NCI-H128 (cell line): ENCODE measurements around the gene CALY.
"Not testable (repeated sequence)": the region's sequence is repeated elsewhere in the genome, so short reads cannot be mapped to it uniquely, and the experiment has no call there.

ENCODE experiments used
- DNase-seq: peaks from one replicate; lab custom pipeline; 2025; ENCODE audit not compliant: unreplicated experiment; lab: John Stamatoyannopoulos, UW

CALY gene

DNA sequence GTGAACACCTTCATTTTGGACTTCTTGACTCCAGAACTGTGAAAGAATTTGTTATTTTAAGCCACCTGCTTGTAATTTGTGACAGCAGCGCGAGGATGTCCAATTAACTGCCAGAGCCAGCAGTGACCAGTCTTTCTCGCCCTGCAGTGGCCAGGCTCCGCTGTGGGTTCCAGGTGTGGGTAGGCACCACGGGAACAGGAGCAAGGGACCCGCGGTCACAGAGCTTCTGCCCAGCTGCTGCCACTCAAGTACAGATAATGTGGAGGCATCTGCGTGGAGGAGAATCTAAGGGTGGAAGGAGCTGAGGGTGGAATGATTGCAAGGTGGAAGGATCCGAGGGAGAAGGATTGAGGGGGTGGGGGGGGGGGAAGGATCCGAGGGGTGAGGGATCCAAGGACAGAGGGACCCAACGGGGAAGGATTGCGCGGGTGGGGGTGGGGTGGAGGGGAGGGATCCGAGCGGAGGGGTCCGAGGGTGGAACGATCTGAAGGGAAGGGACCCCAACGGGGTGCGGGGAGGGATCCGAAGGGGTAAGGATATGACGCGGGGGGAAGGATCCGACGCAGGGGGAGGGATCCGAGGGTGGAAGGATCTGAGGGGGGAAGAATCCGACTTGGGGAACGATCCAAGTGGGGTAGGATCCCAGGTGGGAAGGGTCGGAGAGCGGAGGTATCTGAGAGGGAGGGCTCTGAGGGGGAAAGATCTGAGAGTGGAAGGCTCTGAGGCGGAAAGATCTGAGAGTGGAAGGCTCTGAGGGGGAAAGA is 3.6 kb downstream of the CALY start:
- no peak for DNase-seq

DNA sequence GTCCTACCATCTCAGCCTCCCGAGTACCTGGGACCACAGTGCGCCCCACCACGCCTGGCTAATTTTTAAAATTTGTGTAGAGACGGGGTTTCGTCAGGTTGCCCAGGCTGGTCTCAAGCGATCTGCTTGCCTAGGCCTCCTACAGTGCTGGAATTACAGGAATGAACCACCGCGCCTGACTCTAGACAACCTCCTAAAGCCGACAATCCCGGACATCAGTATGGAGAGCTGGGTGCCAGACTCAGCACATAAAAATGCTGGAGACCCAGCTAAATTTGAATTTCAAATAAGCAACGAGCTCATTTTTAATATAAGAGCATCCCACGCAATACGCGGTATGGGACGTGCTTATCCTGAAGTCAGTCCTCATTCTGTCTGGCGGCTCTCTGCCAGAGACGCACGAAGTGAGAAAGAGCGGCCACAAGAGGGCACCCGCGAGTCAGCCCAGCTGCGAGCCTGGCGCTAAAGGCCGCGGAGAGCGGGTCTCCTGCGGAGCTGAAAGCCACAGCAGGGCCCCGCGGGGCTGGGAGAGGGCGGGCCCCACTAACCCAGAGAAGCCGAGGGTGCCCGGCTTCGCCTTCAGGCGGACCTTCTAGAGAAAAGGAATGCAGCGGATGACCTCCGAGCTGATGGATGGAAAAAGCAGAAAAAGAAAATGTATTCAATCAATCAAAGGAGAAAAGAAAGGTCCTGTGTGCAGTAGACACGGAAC is 7.0 kb downstream of the CALY start:
- peak; percentile 69 for DNase-seq

DNA sequence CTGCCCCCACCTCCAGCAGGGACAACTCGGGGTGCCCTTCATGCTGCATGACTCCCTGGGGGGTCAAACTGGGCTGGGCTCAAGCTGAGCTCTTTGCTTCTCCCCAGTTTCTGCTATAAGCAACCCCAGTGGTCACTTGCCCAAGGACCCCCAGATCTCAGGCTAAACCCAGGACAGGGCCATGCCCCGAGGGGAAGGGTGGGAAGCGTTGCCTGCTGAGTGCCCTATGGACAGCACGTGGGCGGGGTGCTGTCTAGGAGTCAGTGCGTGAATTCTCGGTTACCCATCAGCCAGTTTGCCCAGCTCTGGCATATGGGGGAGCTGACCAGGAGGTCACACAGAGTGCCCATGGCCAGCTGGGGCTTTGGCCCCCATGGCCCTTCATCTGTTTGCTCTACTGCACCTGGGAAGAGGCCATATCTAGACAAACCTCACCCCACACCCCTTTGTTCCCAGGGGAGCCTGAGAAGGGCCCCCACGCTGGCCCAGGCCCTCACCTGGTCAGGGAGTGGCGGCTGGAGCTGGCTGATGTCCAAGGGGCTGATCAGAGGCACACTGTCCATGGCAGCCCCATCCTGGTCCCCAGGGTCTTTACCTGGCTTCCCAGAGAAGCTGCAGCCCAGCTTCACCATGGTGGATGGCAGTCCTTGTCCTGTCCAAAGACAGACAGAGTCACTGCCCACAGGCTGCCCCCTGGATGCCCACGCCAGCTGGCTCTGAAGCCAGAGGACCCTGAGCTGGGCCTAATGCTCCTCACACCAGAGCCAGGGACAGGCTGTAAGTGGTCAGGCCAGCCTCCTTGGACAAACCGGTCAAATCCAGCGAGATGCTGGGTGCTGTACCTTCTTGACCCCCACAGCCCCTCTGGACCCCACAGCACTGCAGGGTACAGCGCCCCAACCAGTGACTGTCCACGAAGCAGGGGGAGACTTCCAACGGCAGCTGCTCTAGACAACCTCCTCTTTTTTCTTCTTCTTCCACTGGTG is 8.0 kb downstream of the CALY start:
- no peak for DNase-seq

DNA sequence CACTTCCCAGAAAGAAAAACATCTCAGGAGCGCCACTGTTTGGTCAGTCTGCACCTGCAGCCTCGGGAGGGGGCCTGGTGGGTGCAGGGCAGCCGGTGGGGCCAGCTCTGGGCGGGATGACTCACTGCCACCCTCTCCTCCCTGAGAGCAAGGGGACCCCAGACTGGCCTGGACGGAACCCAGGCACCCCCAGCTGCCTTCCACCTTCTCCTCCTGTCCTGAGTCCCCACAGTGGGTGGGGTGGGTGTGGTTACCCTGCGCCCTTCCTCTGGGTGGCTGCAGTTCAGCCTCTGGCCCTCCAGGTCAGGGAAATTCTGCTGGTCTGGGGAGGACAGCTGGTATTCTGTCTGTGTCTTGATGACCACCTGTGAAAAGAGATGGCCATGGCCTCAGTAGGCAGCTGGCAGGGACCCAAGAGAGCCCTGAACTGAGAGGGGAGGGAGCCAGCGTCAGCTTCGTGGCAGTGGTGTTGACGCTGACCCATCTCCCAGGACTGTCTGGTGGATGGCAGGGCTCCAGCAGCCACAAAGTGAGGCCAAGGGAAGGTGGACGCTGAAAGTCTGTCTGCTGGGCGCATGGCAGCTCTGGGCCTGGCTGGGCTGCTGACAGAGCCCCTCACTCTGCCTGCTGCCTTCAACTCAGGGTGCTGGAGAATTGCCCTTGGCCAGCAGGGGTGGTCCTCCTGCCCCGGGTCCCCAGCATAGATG is 8.9 kb downstream of the CALY start:
- DNase-seq: no peak

DNA sequence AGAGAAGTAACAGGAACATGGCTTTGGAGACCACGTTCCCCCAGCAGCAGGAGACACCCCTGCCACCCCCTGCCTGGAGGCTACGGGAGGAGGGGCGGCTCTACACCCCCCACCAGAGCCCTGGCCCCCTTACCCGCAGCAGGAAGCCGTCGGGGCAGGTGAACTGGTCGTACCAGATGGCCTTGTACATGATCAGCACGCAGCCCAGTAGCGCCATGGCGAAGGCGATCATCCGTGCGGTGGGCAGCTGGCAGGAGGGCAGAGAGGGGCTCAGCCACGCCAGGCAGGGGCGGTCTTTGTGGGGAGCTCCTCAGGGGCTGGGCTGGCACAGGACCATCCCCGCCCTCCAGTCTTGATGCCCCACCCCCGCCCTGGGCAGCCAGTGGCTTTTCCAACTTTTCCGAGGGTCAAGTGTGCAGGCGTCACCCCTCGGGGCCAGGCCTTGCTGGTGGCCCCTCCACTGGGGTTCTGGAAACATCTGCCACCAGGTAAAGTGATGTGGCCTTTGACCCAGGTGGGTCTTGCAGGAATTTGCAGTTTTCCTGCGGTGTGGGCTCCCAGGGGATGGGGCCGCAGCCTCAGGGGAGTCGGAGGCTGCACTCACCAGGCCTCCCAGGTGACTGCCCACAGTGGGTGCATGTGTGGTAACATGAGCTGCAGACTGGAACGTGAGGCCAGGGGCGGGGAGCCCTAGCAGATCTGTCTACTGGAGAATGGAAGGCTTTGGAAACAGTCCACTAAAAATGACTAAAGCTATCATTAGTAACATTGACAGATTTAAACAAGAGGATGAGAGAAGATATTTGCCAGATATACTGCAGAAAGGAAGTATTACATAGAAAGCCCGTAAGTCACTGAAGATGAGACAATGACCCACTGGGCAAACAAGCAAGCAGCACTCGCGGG is 9.7 kb downstream of the CALY start:
- no peak for DNase-seq

DNA sequence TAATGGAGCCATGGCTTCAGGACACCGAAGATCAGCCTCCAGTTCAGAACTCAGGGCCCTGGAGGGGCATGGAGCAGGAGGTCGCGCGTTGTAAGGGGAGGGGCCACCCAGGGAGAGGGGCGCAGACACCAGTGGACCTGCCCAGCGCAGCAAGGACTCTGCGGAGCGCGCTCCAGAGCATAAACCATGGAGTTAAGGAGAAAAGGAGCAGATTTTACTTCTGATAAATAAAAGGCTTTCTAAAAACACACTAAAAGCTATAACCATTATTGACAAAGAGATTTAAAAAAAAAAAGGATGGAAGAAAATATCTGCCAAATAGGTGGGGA is 10.5 kb downstream of the CALY start:
- no peak for DNase-seq

DNA sequence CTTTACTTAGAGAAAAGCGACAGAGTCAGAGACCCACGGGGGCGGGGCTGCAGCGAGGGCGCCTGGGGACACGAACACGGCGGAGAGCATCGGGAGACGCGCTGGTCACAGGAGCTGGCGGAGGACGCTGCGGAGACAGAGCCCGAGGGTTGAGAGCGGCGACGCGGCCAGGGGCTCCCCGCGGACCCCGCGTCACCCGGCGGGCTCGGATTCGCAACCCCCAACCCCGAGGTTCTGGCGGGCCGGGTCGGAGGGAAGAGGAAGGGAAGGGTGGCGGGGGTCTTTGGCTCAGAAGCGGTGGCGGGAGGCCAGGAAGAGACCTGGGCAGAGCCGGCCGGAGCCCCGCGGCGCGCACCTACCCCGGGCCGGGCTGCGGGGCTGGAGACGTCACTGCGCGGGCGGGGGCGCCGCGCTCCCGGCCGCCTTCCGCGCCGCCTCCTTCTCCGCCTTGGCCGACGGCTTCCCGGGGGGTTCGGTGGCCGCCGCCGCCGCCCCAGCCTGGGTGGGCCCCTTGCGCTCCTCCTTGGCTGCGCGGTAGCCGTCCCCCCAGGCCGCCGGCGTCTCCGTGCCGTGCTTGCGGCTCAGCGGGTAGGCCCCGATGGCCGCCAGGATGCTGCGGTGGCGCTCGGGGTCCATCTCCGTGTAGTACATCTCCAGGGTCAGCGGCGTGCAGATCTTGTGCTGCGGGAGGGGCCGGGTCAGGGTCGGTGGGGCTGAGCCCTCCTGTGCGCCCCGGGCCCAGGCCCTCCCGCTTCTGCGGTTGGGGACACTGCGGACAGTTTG is 11.1 kb downstream of the CALY start:
- DNase-seq: no peak

DNA sequence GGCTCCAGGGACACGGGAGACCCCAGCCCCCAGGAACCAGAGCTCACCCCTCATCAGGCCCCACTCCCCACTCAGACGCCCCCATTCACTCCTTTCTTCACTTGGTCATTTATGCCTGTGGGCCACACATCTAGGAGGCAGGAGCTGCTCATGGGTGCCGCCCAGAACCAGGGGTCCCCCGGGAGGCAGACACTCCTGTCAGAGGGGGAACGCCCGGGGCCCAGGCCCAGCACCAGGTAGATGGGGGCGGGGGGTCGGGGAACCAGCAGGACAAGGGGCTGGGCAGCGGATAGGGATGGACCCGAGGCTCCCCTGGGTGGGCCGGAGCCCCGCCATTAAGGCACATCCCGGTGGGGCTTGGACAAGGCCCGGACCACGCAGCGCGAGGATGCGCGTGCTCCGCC is 11.8 kb downstream of the CALY start:
- no peak for DNase-seq

DNA sequence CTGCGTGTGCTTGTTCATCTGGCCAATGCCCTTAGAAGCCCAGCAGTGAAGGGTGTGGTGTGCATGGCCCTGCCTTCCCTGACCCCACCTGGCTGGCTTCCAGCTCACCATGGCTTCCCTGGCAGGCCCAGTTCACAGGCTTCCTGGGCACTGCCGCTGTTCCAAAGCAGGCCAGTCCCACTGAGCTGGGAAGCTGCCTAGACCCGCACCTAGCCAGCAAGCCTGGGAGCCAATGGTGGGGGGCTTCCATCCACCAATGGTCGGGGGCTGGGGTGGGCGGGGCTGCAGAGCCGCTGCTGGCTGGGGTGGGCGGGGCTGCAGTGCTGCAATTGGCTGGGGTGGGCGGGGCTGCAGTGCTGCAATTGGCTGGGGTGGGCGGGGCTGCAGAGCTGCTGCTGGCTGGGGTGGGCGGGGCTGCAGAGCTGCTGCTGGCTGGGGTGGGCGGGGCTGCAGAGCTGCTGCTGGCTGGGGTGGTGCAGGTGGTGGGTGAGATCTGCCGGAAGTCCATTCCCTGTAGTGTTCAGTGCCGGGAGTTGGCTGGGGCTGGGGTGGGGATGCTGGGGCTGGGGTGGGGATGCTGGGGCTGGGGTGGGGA is 12.4 kb downstream of the CALY start:
- peak; percentile 11 for DNase-seq

DNA sequence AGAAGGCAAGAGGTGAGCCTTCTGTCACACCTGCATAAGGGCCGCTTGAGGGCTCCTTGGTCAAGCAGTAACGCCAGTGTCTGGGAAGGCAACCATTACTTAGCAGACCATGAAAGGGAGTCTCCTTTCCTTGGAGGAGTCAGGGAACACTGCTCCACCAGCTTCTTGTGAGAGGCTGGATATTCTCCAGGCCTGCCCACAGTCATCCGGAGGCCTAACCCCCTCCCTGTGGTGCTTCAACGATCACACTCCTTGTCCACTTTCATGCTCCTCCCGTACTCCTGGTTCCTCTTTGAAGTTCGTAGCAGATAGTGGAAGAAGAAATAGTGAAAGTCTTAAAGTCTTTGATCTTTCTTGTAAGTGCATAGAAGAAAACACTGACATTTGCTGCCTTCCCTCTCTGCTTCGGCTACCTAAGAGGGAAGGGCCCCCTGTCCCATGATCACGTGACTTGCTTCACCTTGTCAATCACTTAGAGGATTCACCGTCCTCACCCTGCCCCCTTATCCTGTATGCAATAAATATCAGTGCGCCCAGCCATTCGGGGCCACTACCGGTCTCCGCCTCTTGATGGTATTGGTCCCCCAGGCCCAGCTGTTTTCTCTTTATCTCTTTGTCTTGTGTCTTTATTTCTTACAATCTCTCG is 14.5 kb downstream of the CALY start:
- not testable (repeated sequence) for DNase-seq

DNA sequence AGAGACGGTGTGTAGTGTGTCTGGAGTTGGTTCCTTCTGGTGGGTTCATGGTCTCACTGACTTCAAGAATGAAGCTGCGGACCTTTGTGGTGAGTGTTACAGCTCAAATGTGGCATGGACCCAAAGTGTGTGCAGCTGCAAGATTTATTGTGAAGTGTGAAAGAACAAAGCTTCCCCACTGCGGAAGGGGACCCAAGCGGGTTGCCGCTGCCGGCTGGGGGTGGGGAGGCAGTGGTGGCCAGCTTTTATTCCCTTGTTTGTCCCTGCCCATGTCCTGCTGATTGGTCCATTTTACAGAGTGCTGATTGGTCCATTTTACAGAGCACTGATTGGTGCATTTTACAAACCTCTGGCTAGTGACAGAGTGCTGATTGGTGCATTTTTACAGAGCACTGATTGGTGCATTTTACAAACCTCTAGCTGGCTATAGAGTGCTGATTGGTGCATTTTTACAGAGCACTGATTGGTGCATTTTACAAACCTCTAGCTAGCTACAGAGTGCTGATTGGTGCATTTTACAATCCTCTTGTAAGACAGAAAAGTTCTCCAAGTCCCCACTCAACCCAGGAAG is 15.8 kb downstream of the CALY start:
- DNase-seq: not testable (repeated sequence)

DNA sequence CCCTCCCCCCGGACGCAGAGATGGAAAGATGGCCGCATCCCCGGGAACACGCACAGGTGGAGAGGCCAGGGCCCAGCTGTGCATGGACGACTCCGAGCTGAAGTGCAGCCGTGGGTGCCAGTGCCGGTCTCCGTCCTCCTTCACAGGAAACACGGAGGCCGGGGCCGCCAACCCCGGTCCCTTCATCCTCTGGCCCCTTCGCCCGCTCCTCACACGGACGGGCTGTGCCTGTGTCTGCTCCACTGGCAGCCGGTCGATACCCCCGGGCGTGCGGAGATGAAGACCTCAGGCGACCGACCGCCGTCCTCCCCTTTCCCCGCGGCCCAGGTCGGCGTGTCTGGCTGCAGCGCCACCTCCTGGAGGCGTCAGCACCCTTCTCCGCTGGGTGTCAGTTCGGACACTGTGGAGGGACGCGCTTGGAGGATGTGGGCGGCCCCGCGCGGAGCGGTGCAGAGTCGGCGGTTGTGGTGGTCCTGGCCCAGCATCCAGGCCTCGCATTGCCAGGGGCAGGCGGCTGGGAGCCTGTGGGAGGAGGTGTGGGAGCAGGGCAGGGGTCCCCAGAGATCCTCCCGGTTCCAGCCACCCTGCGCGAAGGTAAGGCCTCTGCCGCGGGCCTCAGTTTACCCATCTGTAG is 18.1 kb downstream of the CALY start:
- peak; percentile 15 for DNase-seq

DNA sequence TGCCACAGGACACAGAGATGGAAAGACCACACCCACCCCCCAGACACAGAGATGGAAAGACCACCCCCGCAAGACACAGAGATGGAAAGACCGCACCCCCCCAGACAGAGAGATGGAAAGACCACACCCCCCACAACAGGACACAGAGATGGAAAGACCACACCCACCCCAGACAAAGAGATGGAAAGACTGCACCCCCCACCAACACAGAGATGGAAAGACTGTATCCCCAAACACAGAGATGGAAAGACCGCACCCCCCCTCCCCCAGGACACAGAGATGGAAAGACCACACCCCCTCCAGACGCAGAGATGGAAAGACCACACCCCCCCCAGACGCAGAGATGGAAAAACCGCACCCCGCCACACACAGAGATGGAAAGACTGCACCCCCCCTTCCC is 20.0 kb downstream of the CALY start:
- DNase-seq: no peak

DNA sequence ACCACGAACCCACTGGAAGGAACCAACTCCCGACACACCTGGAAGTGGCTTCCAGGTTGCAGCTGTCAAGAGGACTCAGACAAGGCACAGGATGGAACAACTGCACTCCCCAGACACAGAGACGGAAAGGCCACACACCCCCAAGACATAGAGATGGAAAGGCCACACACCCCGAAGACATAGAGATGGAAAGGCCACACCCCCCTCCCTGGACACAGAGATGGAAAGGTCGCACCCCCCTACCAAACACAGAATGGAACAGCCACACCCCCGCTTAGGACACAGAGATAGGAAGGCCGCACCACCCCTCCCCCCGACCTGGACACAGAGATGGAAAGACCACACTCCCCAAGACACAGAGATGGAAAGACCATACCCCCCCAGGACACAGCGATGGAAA is 20.4 kb downstream of the CALY start:
- no peak for DNase-seq

DNA sequence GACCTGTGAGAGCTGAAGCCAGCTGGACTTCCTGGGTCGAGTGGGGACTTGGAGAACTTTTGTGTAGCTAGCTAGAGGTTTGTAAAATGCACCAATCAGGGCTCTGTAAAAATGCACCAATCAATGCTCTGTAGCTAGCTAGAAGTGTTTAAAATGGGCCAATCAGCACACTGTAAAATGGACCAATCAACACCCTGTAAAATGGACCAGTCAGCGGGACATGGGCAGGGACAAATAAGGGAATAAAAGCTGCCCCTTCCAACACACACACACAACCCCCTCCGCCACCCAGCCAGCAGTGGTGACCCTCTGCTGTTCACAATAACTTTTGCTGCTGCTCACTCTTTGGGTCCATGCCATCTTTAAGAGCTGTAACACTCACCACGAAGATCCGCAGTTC is 20.8 kb downstream of the CALY start:
- DNase-seq: no peak

DNA sequence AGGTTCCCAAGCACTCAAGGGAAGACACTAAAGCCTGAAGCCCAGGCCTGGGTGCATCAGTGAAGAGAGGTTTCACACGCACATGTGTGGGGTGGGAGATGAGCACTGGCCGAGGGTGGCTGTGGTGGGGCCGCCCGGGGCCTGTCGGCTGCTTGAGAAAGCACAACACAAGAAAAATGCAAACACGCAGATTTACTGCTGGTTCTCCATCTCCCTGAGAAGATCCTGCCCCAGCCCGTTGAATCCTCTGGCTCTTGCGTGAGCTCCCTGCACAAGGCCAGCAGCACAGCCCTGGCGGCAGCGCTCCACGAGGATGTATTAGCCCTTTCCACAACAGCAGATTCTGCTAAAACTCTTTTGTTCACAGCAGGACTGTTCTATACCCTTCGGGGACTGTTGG is 21.8 kb downstream of the CALY start:
- no peak for DNase-seq

DNA sequence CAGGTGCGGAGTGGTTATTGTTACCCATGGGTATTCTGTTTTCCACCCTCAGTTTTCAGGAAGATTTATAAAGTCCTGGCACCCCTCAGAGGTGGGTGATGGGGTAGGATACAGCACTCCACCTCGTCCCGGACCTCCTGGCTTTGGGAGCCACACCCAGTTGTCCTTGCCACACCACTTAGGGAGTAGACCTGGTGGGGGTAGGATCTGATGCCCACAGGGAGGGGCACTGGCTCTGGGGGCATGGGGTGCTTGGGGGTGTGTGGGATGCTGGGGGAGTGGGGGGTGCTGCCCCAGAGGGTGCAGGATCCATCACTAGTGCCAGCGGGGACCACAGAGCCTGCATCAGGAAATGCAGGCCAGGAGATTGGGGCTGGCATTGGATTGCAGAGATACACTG is 23.5 kb downstream of the CALY start:
- DNase-seq: no peak

DNA sequence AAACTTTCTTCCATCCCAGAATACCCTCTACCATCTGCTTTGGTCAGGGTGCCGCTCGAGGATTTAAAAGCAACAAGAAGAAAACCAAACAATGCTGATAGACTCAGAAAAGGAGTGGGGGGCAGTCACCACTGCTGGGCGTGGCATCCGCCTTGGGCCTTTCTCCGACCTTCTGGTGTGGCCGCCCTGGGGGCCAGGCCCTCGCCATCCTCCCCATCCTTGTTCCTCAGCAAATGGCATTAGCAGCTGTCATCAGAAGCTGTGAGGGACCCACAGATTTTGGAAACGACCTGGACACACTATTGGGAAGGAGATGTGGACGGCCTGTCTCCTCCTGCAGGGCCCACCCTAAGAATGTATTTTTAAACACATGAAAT is 23.9 kb downstream of the CALY start:
- no peak for DNase-seq
